WTC11 (cell line): ENCODE data around the gene CALML3. TPM values are rescaled to one million over a fixed set of nuclear protein-coding genes. Genes with fewer than 3 reads are reported as not detected.

Experiments used
- ATAC-seq: fragments of 200-7000 bp; cut with Tn5 transposase; 2 replicates; pipeline ENCODE4 v1.10.0; 2021; ENCODE audit warnings: mild to moderate bottlenecking, moderate library complexity
- CTCF ChIA-PET: fragments of 300-600 bp; sonication (Branson Sonifier 250); formaldehyde crosslinking; loops from one replicate; lab custom pipeline; 2021; ENCODE audit warnings: antibody characterized with exemption; lab: Charles Lee
- POLR2A ChIA-PET: fragments of 350-600 bp; sonication (Branson Sonifier 250); formaldehyde crosslinking; loops from one replicate; lab custom pipeline; 2021; ENCODE audit warnings: antibody characterized with exemption; lab: Charles Lee
- DNase-seq: peaks from one replicate; pipeline ENCODE4 v3.0.0; 2021; ENCODE audit warnings: low spot score
- H3K27ac Mint-ChIP-seq: 2 replicates; pipeline ENCODE4 v1.8.0; 2021; ENCODE audit warnings: mixed read lengths
- H3K27me3 Mint-ChIP-seq: 2 replicates; pipeline ENCODE4 v1.8.0; 2021; ENCODE audit warnings: low read depth, mild to moderate bottlenecking, moderate library complexity, mixed read lengths
- H3K36me3 Mint-ChIP-seq: 2 replicates; pipeline ENCODE4 v1.8.0; 2021; ENCODE audit warnings: mixed read lengths
- H3K4me1 Mint-ChIP-seq: 2 replicates; pipeline ENCODE4 v1.8.0; 2022; ENCODE audit warnings: mixed read lengths
- H3K4me3 Mint-ChIP-seq: 2 replicates; pipeline ENCODE4 v1.8.0; 2021; ENCODE audit warnings: mild to moderate bottlenecking, moderate library complexity, mixed read lengths
- H3K9me3 Mint-ChIP-seq: 2 replicates; pipeline ENCODE4 v1.8.0; 2021; ENCODE audit warnings: mixed read lengths
- CBFB ChIP-seq: sonication (generic); formaldehyde crosslinking; IDR thresholded peaks from 2 replicates; pipeline ENCODE4 v1.8.1; 2022; ENCODE audit warnings: mild to moderate bottlenecking, low read depth, missing genetic modification reagents
- ETV6 ChIP-seq: sonication (generic); formaldehyde crosslinking; IDR thresholded peaks from 2 replicates; pipeline ENCODE4 v1.8.1; 2022; ENCODE audit warnings: mild to moderate bottlenecking, missing genetic modification reagents
- FOXP1 ChIP-seq: sonication (generic); formaldehyde crosslinking; IDR thresholded peaks from 2 replicates; pipeline ENCODE4 v1.8.0; 2022; ENCODE audit warnings: missing genetic modification reagents, mild to moderate bottlenecking, moderate library complexity, borderline replicate concordance
- GABPB1 ChIP-seq: sonication (generic); formaldehyde crosslinking; IDR thresholded peaks from 2 replicates; pipeline ENCODE4 v1.8.1; 2023; ENCODE audit warnings: mild to moderate bottlenecking, missing genetic modification reagents
- HMGA2 ChIP-seq: fragments of 250-450 bp; sonication (Bioruptor Pico); IDR thresholded peaks from 2 replicates; pipeline ENCODE4 v1.4.0; 2021; ENCODE audit warnings: mild to moderate bottlenecking, moderate library complexity
- IRF2 ChIP-seq: sonication (generic); formaldehyde crosslinking; IDR thresholded peaks from 2 replicates; pipeline ENCODE4 v1.8.0; 2022; ENCODE audit warnings: low read depth, missing genetic modification reagents, borderline replicate concordance
- MXD4 ChIP-seq: fragments of 250-450 bp; sonication (Bioruptor Pico); IDR thresholded peaks from 2 replicates; pipeline ENCODE4 v1.8.0; 2021; ENCODE audit warnings: mild to moderate bottlenecking, moderate library complexity, borderline replicate concordance
- MYBL2 ChIP-seq: sonication (generic); formaldehyde crosslinking; IDR thresholded peaks from 2 replicates; pipeline ENCODE4 v1.8.1; 2023; ENCODE audit warnings: mild to moderate bottlenecking, moderate library complexity, missing genetic modification reagents
- NR3C1 ChIP-seq: sonication (generic); formaldehyde crosslinking; conservative IDR thresholded peaks from 2 replicates; pipeline ENCODE4 v1.8.1; 2023; ENCODE audit warnings: low read depth, mild to moderate bottlenecking, missing genetic modification reagents
- OVOL2 ChIP-seq: fragments of 250-450 bp; sonication (Bioruptor Pico); IDR thresholded peaks from 2 replicates; pipeline ENCODE4 v1.9.0; 2021; ENCODE audit warnings: mild to moderate bottlenecking, borderline replicate concordance
- SMAD3 ChIP-seq: sonication (generic); formaldehyde crosslinking; IDR thresholded peaks from 2 replicates; pipeline ENCODE4 v1.8.0; 2022; ENCODE audit warnings: missing genetic modification reagents, mild to moderate bottlenecking, borderline replicate concordance
- SMAD4 ChIP-seq: sonication (generic); formaldehyde crosslinking; IDR thresholded peaks from 2 replicates; pipeline ENCODE4 v1.8.0; 2022; ENCODE audit warnings: mild to moderate bottlenecking, missing genetic modification reagents
- SP1 ChIP-seq: sonication (generic); formaldehyde crosslinking; conservative IDR thresholded peaks from 2 replicates; pipeline ENCODE4 v1.8.1; 2022; ENCODE audit warnings: missing genetic modification reagents
- TEAD1 ChIP-seq: sonication (generic); formaldehyde crosslinking; IDR thresholded peaks from 2 replicates; pipeline ENCODE4 v1.8.0; 2022; ENCODE audit warnings: mild to moderate bottlenecking, missing genetic modification reagents
- ZNF232 ChIP-seq: sonication (generic); formaldehyde crosslinking; IDR thresholded peaks from 2 replicates; pipeline ENCODE4 v1.8.0; 2022; ENCODE audit warnings: mild to moderate bottlenecking, missing genetic modification reagents
- ZNF396 ChIP-seq: fragments of 250-450 bp; sonication (Bioruptor Pico); IDR thresholded peaks from 2 replicates; pipeline ENCODE4 v1.8.0; 2021; ENCODE audit warnings: mild to moderate bottlenecking, moderate library complexity, borderline replicate concordance
- total RNA-seq: library from RNA; stranded (reverse); gene quantifications from 3 replicates; pipeline ENCODE4 v1.2.3, GENCODE V29; 2021
- TF ChIP-seq, protein P1 (sequence below): sonication (generic); formaldehyde crosslinking; IDR thresholded peaks from 2 replicates; pipeline ENCODE4 v1.8.0; 2022; ENCODE audit warnings: missing genetic modification reagents
- TF ChIP-seq, protein P2 (sequence below): sonication (generic); formaldehyde crosslinking; IDR thresholded peaks from 2 replicates; pipeline ENCODE4 v1.8.0; 2022; ENCODE audit warnings: mild to moderate bottlenecking, missing genetic modification reagents
- TF ChIP-seq, protein P3 (sequence below): fragments of 250-450 bp; sonication (Bioruptor Pico); IDR thresholded peaks from 2 replicates; pipeline ENCODE4 v1.8.0; 2021; ENCODE audit warnings: mild to moderate bottlenecking
- TF ChIP-seq, protein P4 (sequence below): sonication (generic); formaldehyde crosslinking; IDR thresholded peaks from 2 replicates; pipeline ENCODE4 v1.8.1; 2023; ENCODE audit warnings: mild to moderate bottlenecking, missing genetic modification reagents, moderate library complexity
- TF ChIP-seq, protein P5 (sequence below): sonication (generic); formaldehyde crosslinking; IDR thresholded peaks from 2 replicates; pipeline ENCODE4 v1.8.1; 2022; ENCODE audit warnings: mild to moderate bottlenecking, missing genetic modification reagents, moderate library complexity, borderline replicate concordance
- TF ChIP-seq, protein P6 (sequence below): sonication (generic); formaldehyde crosslinking; IDR thresholded peaks from 2 replicates; pipeline ENCODE4 v1.8.0; 2022; ENCODE audit warnings: mild to moderate bottlenecking, missing genetic modification reagents

Gene CALML3
- total RNA-seq, 1 experiment from 2014 or later, result not detected

DNA sequence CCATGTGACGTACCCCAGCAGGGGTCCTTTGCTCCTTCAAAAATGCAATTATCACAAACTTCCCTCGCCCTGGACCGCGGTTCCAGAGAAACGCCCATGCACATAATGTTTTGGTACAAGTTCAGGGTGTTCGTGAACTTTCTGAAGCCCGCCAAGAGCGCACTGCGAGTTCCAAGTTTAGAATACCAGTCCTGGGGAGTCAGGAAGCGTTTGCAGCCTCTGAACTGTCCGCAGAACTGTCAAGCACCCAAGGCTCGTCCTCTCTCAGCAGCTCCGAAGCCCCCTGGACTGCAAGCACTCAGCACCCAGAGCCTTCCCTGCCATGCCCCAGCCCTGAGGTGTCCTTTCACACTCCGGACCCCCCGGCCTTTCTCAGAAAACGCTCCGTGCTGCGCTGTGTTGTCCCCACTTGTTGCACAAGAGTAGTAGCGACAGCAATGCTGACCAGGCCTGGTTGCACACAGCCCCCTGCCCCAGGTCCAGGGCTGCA, 30.3 kb downstream of the CALML3 start:
- CTCF ChIA-PET, result no interaction called here
- H3K9me3 Mint-ChIP-seq, result no peaks in the 10 kb centered on the region
- ATAC-seq, result no peak

DNA sequence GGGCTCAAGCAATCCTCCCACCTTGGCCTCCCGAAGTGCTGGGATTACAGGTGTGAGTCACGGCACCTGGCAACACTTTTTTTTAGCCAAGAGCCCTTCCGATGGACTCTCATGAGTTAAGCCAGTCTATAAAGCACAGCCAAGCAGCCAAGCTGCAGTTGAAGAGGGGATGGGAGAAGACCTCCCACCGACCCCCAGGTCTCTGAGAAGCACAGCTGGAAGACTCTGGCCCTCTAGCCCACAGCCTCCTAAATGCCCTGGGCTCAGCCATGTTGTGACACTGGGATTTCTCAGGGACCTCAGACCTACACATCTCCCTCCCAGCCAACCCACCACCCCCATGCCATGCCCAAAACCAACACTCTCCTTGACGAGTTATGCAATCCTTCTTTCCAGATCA, 31.1 kb downstream of the CALML3 start:
- Mint-ChIP-seq H3K4me1 (peaks cover 13% of the 10 kb centered on the region), H3K9me3 (no peaks in the 10 kb centered on the region), H3K36me3 (no peaks in the 10 kb centered on the region), H3K4me3 (no peak overlapping the region), H3K27ac (no peak overlapping the region), H3K27me3 (no peaks in the 10 kb centered on the region)
- TF ChIP-seq, protein P1, sequence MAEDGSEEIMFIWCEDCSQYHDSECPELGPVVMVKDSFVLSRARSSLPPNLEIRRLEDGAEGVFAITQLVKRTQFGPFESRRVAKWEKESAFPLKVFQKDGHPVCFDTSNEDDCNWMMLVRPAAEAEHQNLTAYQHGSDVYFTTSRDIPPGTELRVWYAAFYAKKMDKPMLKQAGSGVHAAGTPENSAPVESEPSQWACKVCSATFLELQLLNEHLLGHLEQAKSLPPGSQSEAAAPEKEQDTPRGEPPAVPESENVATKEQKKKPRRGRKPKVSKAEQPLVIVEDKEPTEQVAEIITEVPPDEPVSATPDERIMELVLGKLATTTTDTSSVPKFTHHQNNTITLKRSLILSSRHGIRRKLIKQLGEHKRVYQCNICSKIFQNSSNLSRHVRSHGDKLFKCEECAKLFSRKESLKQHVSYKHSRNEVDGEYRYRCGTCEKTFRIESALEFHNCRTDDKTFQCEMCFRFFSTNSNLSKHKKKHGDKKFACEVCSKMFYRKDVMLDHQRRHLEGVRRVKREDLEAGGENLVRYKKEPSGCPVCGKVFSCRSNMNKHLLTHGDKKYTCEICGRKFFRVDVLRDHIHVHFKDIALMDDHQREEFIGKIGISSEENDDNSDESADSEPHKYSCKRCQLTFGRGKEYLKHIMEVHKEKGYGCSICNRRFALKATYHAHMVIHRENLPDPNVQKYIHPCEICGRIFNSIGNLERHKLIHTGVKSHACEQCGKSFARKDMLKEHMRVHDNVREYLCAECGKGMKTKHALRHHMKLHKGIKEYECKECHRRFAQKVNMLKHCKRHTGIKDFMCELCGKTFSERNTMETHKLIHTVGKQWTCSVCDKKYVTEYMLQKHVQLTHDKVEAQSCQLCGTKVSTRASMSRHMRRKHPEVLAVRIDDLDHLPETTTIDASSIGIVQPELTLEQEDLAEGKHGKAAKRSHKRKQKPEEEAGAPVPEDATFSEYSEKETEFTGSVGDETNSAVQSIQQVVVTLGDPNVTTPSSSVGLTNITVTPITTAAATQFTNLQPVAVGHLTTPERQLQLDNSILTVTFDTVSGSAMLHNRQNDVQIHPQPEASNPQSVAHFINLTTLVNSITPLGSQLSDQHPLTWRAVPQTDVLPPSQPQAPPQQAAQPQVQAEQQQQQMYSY (CRISPR knock-in tag), result no peak
- TF ChIP-seq, protein P2, sequence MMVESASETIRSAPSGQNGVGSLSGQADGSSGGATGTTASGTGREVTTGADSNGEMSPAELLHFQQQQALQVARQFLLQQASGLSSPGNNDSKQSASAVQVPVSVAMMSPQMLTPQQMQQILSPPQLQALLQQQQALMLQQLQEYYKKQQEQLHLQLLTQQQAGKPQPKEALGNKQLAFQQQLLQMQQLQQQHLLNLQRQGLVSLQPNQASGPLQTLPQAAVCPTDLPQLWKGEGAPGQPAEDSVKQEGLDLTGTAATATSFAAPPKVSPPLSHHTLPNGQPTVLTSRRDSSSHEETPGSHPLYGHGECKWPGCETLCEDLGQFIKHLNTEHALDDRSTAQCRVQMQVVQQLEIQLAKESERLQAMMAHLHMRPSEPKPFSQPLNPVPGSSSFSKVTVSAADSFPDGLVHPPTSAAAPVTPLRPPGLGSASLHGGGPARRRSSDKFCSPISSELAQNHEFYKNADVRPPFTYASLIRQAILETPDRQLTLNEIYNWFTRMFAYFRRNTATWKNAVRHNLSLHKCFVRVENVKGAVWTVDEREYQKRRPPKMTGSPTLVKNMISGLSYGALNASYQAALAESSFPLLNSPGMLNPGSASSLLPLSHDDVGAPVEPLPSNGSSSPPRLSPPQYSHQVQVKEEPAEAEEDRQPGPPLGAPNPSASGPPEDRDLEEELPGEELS (CRISPR knock-in tag), result no peak
- TF ChIP-seq NR3C1, result no peak
- no peak for TF ChIP-seq ZNF396
- TF ChIP-seq CBFB (CRISPR knock-in tag), result no peak
- TF ChIP-seq, protein P3, sequence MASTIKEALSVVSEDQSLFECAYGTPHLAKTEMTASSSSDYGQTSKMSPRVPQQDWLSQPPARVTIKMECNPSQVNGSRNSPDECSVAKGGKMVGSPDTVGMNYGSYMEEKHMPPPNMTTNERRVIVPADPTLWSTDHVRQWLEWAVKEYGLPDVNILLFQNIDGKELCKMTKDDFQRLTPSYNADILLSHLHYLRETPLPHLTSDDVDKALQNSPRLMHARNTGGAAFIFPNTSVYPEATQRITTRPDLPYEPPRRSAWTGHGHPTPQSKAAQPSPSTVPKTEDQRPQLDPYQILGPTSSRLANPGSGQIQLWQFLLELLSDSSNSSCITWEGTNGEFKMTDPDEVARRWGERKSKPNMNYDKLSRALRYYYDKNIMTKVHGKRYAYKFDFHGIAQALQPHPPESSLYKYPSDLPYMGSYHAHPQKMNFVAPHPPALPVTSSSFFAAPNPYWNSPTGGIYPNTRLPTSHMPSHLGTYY, result no peak
- no peak for TF ChIP-seq ZNF232 (CRISPR knock-in tag)
- TF ChIP-seq ETV6, result no peak
- TF ChIP-seq TEAD1, result no peak
- no peak for TF ChIP-seq SMAD4 (CRISPR knock-in tag)
- TF ChIP-seq FOXP1 (CRISPR knock-in tag), result no peak
- TF ChIP-seq OVOL2, result no peak
- CTCF ChIA-PET, result no interaction called here
- ATAC-seq (no peak), DNase-seq (no peak)
- POLR2A ChIA-PET, result no interaction called here

More for the DNA sequence above, 30.3 kb downstream of the CALML3 start:
- TF ChIP-seq ETV6 (no peak), MYBL2 (CRISPR knock-in tag) (no peak), IRF2 (CRISPR knock-in tag) (no peak), SMAD3 (CRISPR knock-in tag) (no peak), SMAD4 (CRISPR knock-in tag) (no peak), GABPB1 (CRISPR knock-in tag) (no peak), MXD4 (CRISPR knock-in tag) (no peak), HMGA2 (CRISPR knock-in tag) (no peak), SP1 (no peak)
- TF ChIP-seq, protein P3, result no peak
- TF ChIP-seq, protein P2 (CRISPR knock-in tag), result no peak
- TF ChIP-seq, protein P4, sequence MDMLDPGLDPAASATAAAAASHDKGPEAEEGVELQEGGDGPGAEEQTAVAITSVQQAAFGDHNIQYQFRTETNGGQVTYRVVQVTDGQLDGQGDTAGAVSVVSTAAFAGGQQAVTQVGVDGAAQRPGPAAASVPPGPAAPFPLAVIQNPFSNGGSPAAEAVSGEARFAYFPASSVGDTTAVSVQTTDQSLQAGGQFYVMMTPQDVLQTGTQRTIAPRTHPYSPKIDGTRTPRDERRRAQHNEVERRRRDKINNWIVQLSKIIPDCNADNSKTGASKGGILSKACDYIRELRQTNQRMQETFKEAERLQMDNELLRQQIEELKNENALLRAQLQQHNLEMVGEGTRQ (CRISPR knock-in tag), result no peak
- TF ChIP-seq, protein P5, sequence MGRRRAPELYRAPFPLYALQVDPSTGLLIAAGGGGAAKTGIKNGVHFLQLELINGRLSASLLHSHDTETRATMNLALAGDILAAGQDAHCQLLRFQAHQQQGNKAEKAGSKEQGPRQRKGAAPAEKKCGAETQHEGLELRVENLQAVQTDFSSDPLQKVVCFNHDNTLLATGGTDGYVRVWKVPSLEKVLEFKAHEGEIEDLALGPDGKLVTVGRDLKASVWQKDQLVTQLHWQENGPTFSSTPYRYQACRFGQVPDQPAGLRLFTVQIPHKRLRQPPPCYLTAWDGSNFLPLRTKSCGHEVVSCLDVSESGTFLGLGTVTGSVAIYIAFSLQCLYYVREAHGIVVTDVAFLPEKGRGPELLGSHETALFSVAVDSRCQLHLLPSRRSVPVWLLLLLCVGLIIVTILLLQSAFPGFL, result no peak
- TF ChIP-seq, protein P6, sequence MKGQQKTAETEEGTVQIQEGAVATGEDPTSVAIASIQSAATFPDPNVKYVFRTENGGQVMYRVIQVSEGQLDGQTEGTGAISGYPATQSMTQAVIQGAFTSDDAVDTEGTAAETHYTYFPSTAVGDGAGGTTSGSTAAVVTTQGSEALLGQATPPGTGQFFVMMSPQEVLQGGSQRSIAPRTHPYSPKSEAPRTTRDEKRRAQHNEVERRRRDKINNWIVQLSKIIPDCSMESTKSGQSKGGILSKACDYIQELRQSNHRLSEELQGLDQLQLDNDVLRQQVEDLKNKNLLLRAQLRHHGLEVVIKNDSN (CRISPR knock-in tag), result no peak
- POLR2A ChIA-PET, result interaction anchor here (1.0 kb wide), 1 partner anchor 56 kb away, joined by 5 read pairs; no protein-coding TSS in a partner anchor
- DNase-seq, result no peak
- Mint-ChIP-seq H3K36me3 (no peaks in the 10 kb centered on the region), H3K27ac (no peak overlapping the region), H3K27me3 (no peaks in the 10 kb centered on the region), H3K4me3 (no peak overlapping the region), H3K4me1 (peaks cover 6% of the 10 kb centered on the region)
